Heart right ventricle (tissue), 16 donors: ENCODE results near the gene STMN1. TPM values are rescaled to one million over a fixed set of nuclear protein-coding genes. Genes with fewer than 3 reads are reported as not detected.
A peak's percentile ranks its signal among the peaks of the same experiment; 100 is the strongest.

Source experiments
- ATAC-seq, 8 donors: fragments of 200-7000 bp; cut with Tn5 transposase; one replicate each; pipeline ENCODE4 v1.9.1; 2020; ENCODE audit warnings: mild to moderate bottlenecking in 8 of 8, moderate library complexity in 8 of 8, moderate number of reproducible peaks in 1 of 8
- DNase-seq, 2 donors: peaks; one replicate each; pipeline ENCODE4 v3.0.0-alpha.2; 2020
- H3K27ac ChIP-seq, 10 donors: fragments of 200-600 bp; sonication (generic) in 2 of 10; one replicate each; pipeline versions ENCODE4 v1.5.0 to v1.8.0; 2020 to 2022; ENCODE audit warnings: mild to moderate bottlenecking in 3 of 10
- H3K27me3 ChIP-seq, 7 donors: fragments of 200-600 bp; one replicate each; pipeline ENCODE4 v1.8.0; 2021 to 2022; ENCODE audit warnings: mild to moderate bottlenecking in 2 of 7
- H3K36me3 ChIP-seq, 9 donors: fragments of 200-600 bp; sonication (generic) in 1 of 9; one replicate each; pipeline versions ENCODE4 v1.5.0 to v1.8.0; 2020 to 2022; ENCODE audit warnings: mild to moderate bottlenecking in 2 of 9
- H3K4me1 ChIP-seq, 9 donors: fragments of 200-600 bp; sonication (generic) in 1 of 9; one replicate each; pipeline versions ENCODE4 v1.5.0 to v1.8.0; 2020 to 2022; ENCODE audit warnings: mild to moderate bottlenecking in 4 of 9
- H3K4me3 ChIP-seq, 10 donors: fragments of 200-600 bp; sonication (generic) in 2 of 10; one replicate each; pipeline versions ENCODE4 v1.5.0 to v1.8.0; 2020 to 2022; ENCODE audit warnings: mild to moderate bottlenecking in 7 of 10, moderate library complexity in 2 of 10
- H3K9me3 ChIP-seq, 11 donors: fragments of 200-600 bp in 10 of 11; sonication (generic) in 2 of 11; one replicate each; pipeline versions ENCODE4 v1.5.0 to v1.8.0; 2013 to 2022; ENCODE audit warnings: mild to moderate bottlenecking in 2 of 11, control low read depth in 1 of 11, moderate library complexity in 1 of 11
- CTCF ChIP-seq, 9 donors: fragments of 200-600 bp; sonication (generic) in 2 of 9; IDR thresholded peaks; one replicate each; pipeline versions ENCODE4 v1.5.0 to v1.8.0; 2021 to 2022; ENCODE audit warnings: antibody characterized with exemption in 9 of 9, mild to moderate bottlenecking in 5 of 9, moderate library complexity in 1 of 9
- WGBS, 2 donors: extraction: QIAGEN DNeasy Blood & Tissue Kit; methylation state at CpG; one replicate each; pipeline ENCODE4 v1.1.7; 2013; ENCODE audit warnings: inconsistent platforms in 1 of 2; 5-methylcytosine and 5-hydroxymethylcytosine counted together
- intact Hi-C, 10 donors: fragments of 100-400 bp; cut with DNase I; formaldehyde crosslinking; loops; one replicate each; pipeline versions ENCODE4 v1.11.1 to v1.14.2; 2022
- polyA plus RNA-seq, 2 donors: library from polyadenylated mRNA; stranded (reverse); fragments of 200-250 nt; gene quantifications; one replicate each; pipeline ENCODE4 v1.2.3, GENCODE V29; 2013
- total RNA-seq, 10 donors: library from RNA; stranded (reverse); fragmentation: NEBNext Ultra II Directional in 3 of 10; extraction: Animal tissue kit (Norgen Biotek cat#: 25700) in 3 of 10; gene quantifications; one replicate each; pipeline versions ENCODE4 v1.2.1 to v1.2.4, GENCODE V29; 2021 to 2023
- donor health status: Arrhythmogenic right ventricular cardiomyopathy.
- donor health status: ischemic (EF 13 %, LVEDD 7.1; RV severe dilation, severe dysfunction).
- donor health status: healthy with polysubstance abuse.
- donor health status: DM: no; HTN: yes; CAD: no.
- donor health status: DM: no; HTN: no; CAD: no.
- donor health status: ischemic (EF 25% LVEDD 6.9; RV normal size, moderate dysfunction).
- donor health status: ischemic (EF 25% LVEDD 5.7; RV mildly dilated, moderate dysfunction).
- donor health status: healthy.
- donor health status: DM: yes; HTN: yes; CAD: no.
- donor health status: Ischemic cardiomyopathy.
- donor health status: ischemic (EF 35%, LVEDD 5.7; RV mildly dilated, moderate dysfunction).
- donor health status: nonischemic (EF 11% LVEDD 7.7; RV severe dilation, severe dysfunction).
- donor health status: DM: yes; HTN: yes; CAD: no.
- donor health status: PGD.
- donor health status: ischemic (EF 29% LVEDD 5.4; RV normal size, mild dysfunction).
- donor health status: nonischemic (EF 23%, LVEDD 6.1; RV moderate dilation, normal function).

STMN1 gene
- total and polyA plus RNA-seq, 12 donors = 16.0 to 85.7 (median 48.7) TPM

- no peak overlapping the region for H3K27ac ChIP-seq
- no peak overlapping the region for H3K4me3 ChIP-seq
- H3K36me3 ChIP-seq = no peaks in the 10 kb centered on the region
- no peaks in the 10 kb centered on the region for H3K27me3 ChIP-seq
- no peak for DNase-seq
- peaks cover 0 to 9% (median under 1%) of the 10 kb centered on the region in 9 donors for H3K4me1 ChIP-seq
- 71 to 77% methylated on average over 5 of the region's 5 CpGs for WGBS, 2 donors
- TF ChIP-seq CTCF (IDR thresholded peaks at IDR 0.05) = no peak
- intact Hi-C loops = no loop called here
- no peaks in the 10 kb centered on the region for H3K9me3 ChIP-seq
- ATAC-seq = peak in 1 of 8 donors; percentile 48
These were observed 6.0 kb upstream of the STMN1 start for GRCh38 chr1:25912076-25912831.

GRCh38 chr1:25911162-25911561, 4.9 kb upstream of the STMN1 start:
- H3K27ac ChIP-seq = no peak overlapping the region
- H3K9me3 ChIP-seq = no peaks in the 10 kb centered on the region
- H3K27me3 ChIP-seq = no peaks in the 10 kb centered on the region
- TF ChIP-seq CTCF (IDR thresholded peaks at IDR 0.05) = no peak
- no peak overlapping the region for H3K4me3 ChIP-seq
- H3K4me1 ChIP-seq = peaks cover 5 to 15% (median 10%) of the 10 kb centered on the region in 9 donors
- no peaks in the 10 kb centered on the region for H3K36me3 ChIP-seq
- DNase-seq (no peak), ATAC-seq (no peak)
- intact Hi-C loops = no loop called here

GRCh38 chr1:25909040-25909439, 2.8 kb upstream of the STMN1 start:
- Histone ChIP-seq H3K27ac (no peak overlapping the region), H3K4me3 (no peak overlapping the region), H3K9me3 (no peaks in the 10 kb centered on the region), H3K36me3 (no peaks in the 10 kb centered on the region), H3K4me1 (peaks cover 9 to 32% (median 25%) of the 10 kb centered on the region in 9 donors), H3K27me3 (no peaks in the 10 kb centered on the region)
- WGBS, 2 donors = 29 to 38% methylated on average over 10 of the region's 10 CpGs
- TF ChIP-seq CTCF (IDR thresholded peaks at IDR 0.05) = no peak
- ATAC-seq (no peak), DNase-seq (no peak)
- intact Hi-C loops = loop anchor here in 1 of 10 donors (5.0 kb wide), 1 partner anchor 78 kb away; no protein-coding TSS in a partner anchor

- no peak for TF ChIP-seq CTCF (IDR thresholded peaks at IDR 0.05)
- ATAC-seq (no peak), DNase-seq (no peak)
- Histone ChIP-seq H3K27ac (peak overlapping the region in 1 of 10 donors; percentile 64), H3K4me1 (peaks cover 9 to 36% (median 28%) of the 10 kb centered on the region in 9 donors), H3K9me3 (no peaks in the 10 kb centered on the region), H3K36me3 (peaks cover 0 to 3% (median 0%) of the 10 kb centered on the region in 9 donors), H3K27me3 (no peaks in the 10 kb centered on the region), H3K4me3 (no peak overlapping the region)
- intact Hi-C loops = loop anchor here in 1 of 10 donors (5.0 kb wide), 1 partner anchor 79 kb away; no protein-coding TSS in a partner anchor
- WGBS, 2 donors = 67 to 79% methylated on average over 1 of the region's 1 CpG
These were observed 1.9 kb upstream of the STMN1 start for GRCh38 chr1:25908161-25908560.
